Ramos (cell line): Measurements from ENCODE around the gene TAF1C.

Source experiments
- in situ Hi-C: fragments of 300-500 bp; cut with MboI; formaldehyde crosslinking; loops from one replicate; pipeline ENCODE4 v1.14.3; 2022; ENCODE audit warnings: low sequenced_read_pairs; ENCODE audit not compliant: unreplicated experiment

TAF1C gene

GRCh38 chr16:84184775-84185174 lies 2.1 kb downstream of the TAF1C start:
- in situ Hi-C loops: loop anchor here (5.0 kb wide), 1 partner anchor 97 kb away; no protein-coding TSS in a partner anchor

GRCh38 chr16:84183911-84184591 lies 2.8 kb downstream of the TAF1C start:
- in situ Hi-C loops: no loop called here

GRCh38 chr16:84183572-84183875 lies 3.3 kb downstream of the TAF1C start:
- in situ Hi-C loops: no loop called here

GRCh38 chr16:84182680-84183571 lies 3.9 kb downstream of the TAF1C start:
- in situ Hi-C loops: no loop called here

- in situ Hi-C loops: no loop called here
Measured at GRCh38 chr16:84182104-84182503, 4.8 kb downstream of the TAF1C start.

- in situ Hi-C loops: no loop called here
Measured at GRCh38 chr16:84181144-84181915, 5.5 kb downstream of the TAF1C start.

- in situ Hi-C loops: no loop called here
Measured at GRCh38 chr16:84180519-84181140, 6.2 kb downstream of the TAF1C start.

- in situ Hi-C loops: no loop called here
Measured at GRCh38 chr16:84179612-84180320, 7.1 kb downstream of the TAF1C start.

- in situ Hi-C loops: no loop called here
Measured at GRCh38 chr16:84178892-84179611, 7.8 kb downstream of the TAF1C start.

GRCh38 chr16:84178146-84178765 lies 8.6 kb downstream of the TAF1C start:
- in situ Hi-C loops: no loop called here

GRCh38 chr16:84177741-84178073 lies 9.2 kb downstream of the TAF1C start:
- in situ Hi-C loops: no loop called here

GRCh38 chr16:84176192-84177053 lies 10.4 kb downstream of the TAF1C start:
- in situ Hi-C loops: no loop called here

GRCh38 chr16:84175350-84176081 lies 11.3 kb downstream of the TAF1C start:
- in situ Hi-C loops: no loop called here

GRCh38 chr16:84174396-84174795 lies 12.5 kb downstream of the TAF1C start:
- in situ Hi-C loops: no loop called here

GRCh38 chr16:84169765-84170310 lies 17.0 kb downstream of the TAF1C start:
- in situ Hi-C loops: no loop called here

- in situ Hi-C loops: no loop called here
Measured at GRCh38 chr16:84166796-84167695, 19.8 kb downstream of the TAF1C start.
